ENCODE results near the gene TCF25. TPM values are rescaled to one million over a fixed set of nuclear protein-coding genes. Genes with fewer than 3 reads are reported as not detected.

TCF25 gene
- total RNA-seq, 2 donors from 2014 or later, result 166 to 247 TPM

- Histone ChIP-seq H3K36me3 (no peaks in the 10 kb centered on the region), H3K4me1 (ENCODE audit: control insufficient read depth in 1 of 2, low read depth in 2 of 2) (peaks cover 13 to 61% of the 10 kb centered on the region in 2 donors), H3K27ac (no peak overlapping the region), H3K27me3 (replicated peaks; ENCODE audit: insufficient read depth) (peaks cover 7% of the 10 kb centered on the region), H3K4me3 (peak overlapping the region; percentile 93), H3K9me3 (no peaks in the 10 kb centered on the region)
- no peak for TF ChIP-seq CTCF (IDR thresholded peaks at IDR 0.05)
- DNase-seq (ENCODE audit: low spot score), result no peak
- ATAC-seq (ENCODE audit: insufficient number of reproducible peaks, low FRiP score, low read depth), result no peak
These were observed 50.4 kb downstream of the TCF25 start for GRCh38 chr16:89923640-89924296.

- no peak overlapping the region for H3K27ac ChIP-seq
- no peak for ATAC-seq (ENCODE audit: insufficient number of reproducible peaks, low FRiP score, low read depth)
- no peak overlapping the region for H3K4me3 ChIP-seq
- no peaks in the 10 kb centered on the region for H3K36me3 ChIP-seq
- no peak for TF ChIP-seq CTCF (IDR thresholded peaks at IDR 0.05)
- H3K4me1 ChIP-seq (ENCODE audit: control insufficient read depth in 1 of 2, low read depth in 2 of 2), result peaks cover 13 to 55% of the 10 kb centered on the region in 2 donors
- DNase-seq (ENCODE audit: low spot score), result no peak
- no peaks in the 10 kb centered on the region for H3K9me3 ChIP-seq
- peaks cover 7% of the 10 kb centered on the region for H3K27me3 ChIP-seq (replicated peaks; ENCODE audit: insufficient read depth)
These were observed 51.0 kb downstream of the TCF25 start for GRCh38 chr16:89924297-89924924.

- peaks cover 7% of the 10 kb centered on the region for H3K27me3 ChIP-seq (replicated peaks; ENCODE audit: insufficient read depth)
- H3K4me1 ChIP-seq (ENCODE audit: control insufficient read depth in 1 of 2, low read depth in 2 of 2), result peaks cover 13 to 55% of the 10 kb centered on the region in 2 donors
- H3K36me3 ChIP-seq, result no peaks in the 10 kb centered on the region
These were observed 51.5 kb downstream of the TCF25 start for GRCh38 chr16:89924925-89925307.

GRCh38 chr16:89925596-89926079 is 52.2 kb downstream of the TCF25 start:
- peaks cover 13 to 48% of the 10 kb centered on the region in 2 donors for H3K4me1 ChIP-seq (ENCODE audit: control insufficient read depth in 1 of 2, low read depth in 2 of 2)

More at GRCh38 chr16:89924925-89925307, 51.5 kb downstream of the TCF25 start:
- DNase-seq (ENCODE audit: low spot score) (no peak), ATAC-seq (ENCODE audit: insufficient number of reproducible peaks, low FRiP score, low read depth) (no peak)
- H3K27ac ChIP-seq, result no peak overlapping the region
- no peak for TF ChIP-seq CTCF (IDR thresholded peaks at IDR 0.05)
- no peaks in the 10 kb centered on the region for H3K9me3 ChIP-seq
- no peak overlapping the region for H3K4me3 ChIP-seq

More at GRCh38 chr16:89925596-89926079, 52.2 kb downstream of the TCF25 start:
- Histone ChIP-seq H3K27ac (no peak overlapping the region), H3K4me3 (peak overlapping the region; percentile 61), H3K36me3 (no peaks in the 10 kb centered on the region), H3K27me3 (replicated peaks; ENCODE audit: insufficient read depth) (peaks cover 7% of the 10 kb centered on the region), H3K9me3 (no peaks in the 10 kb centered on the region)
- DNase-seq (ENCODE audit: low spot score) (no peak), ATAC-seq (ENCODE audit: insufficient number of reproducible peaks, low FRiP score, low read depth) (no peak)
- TF ChIP-seq CTCF (IDR thresholded peaks at IDR 0.05), result no peak

All from thoracic aorta (tissue), 2 donors.